ENCODE data around the gene DQX1. TPM values are rescaled to one million over a fixed set of nuclear protein-coding genes. Genes with fewer than 3 reads are reported as not detected.

DQX1 gene
- total and polyA plus RNA-seq, 2 of the 4 experiments (the other 2 are of a cell fraction) = 0.07 TPM; not detected in 1

- peak within 1 kb of the TSS; percentile 97 for H3K14ac ChIP-seq (replicated peaks; ENCODE audit: low read depth, low read length)
- in situ Hi-C loops (cut with MboI; ENCODE audit: low sequenced_read_pairs) = no loop called here
- ATAC-seq (ENCODE audit: low read depth) = peak; percentile 93
These were observed 3.6 kb upstream of the DQX1 start, which contains the start of the genes AUP1 and HTRA2 for GRCh38 chr2:74529357-74530238. TSS of gene AUP1 (minus strand) at chr2:74529706. CDS start at chr2:74529629, 77 bp downstream. TSS of gene HTRA2 (plus strand) at chr2:74529933. CDS start at chr2:74530007, 74 bp downstream.

More at GRCh38 chr2:74529357-74530238, 3.6 kb upstream of the DQX1 start, which contains the start of the genes AUP1 and HTRA2:
- H3K4me1 ChIP-seq (ENCODE audit: control insufficient read depth, insufficient read depth, low read length) = peaks cover 12% of the 10 kb centered on the region
- peak within 1 kb of the TSS; percentile 10; the same call in 1 of the 3 replicates for H2BK15ac ChIP-seq (ENCODE audit: low read depth, low read length)
- 0% methylated on average over 42 of the region's 87 CpGs; no CpG with 5 or more reads in 1 of the 2 experiments for WGBS, 2 experiments (ENCODE audit: extremely low coverage in 2 of 2, insufficient read length in 1 of 2)
- peak within 1 kb of the TSS; percentile 93 for H3K4me3 ChIP-seq (ENCODE audit: insufficient read depth, low read depth, low read length)
- H2BK20ac ChIP-seq (ENCODE audit: low read depth, low read length) = no peak within 1 kb of the TSS; the same call in 1 of the 2 replicates
- peaks cover 19% of the 10 kb centered on the region for H3K9me1 ChIP-seq (ENCODE audit: insufficient read depth, low read length)
- H2AFZ ChIP-seq (replicated peaks; ENCODE audit: low read length, poor library complexity) = peak within 1 kb of the TSS; percentile 99
- H3K9me3 ChIP-seq (ENCODE audit: control insufficient read depth, insufficient read depth, low read length) = no peaks in the 10 kb centered on the region
- CTCF ChIA-PET = interaction anchor here (0.6 kb wide), 1 partner anchor 55 kb away, joined by 4 read pairs; no protein-coding TSS in a partner anchor
- H2BK120ac ChIP-seq (ENCODE audit: low read depth, low read length) = peak within 1 kb of the TSS; percentile 77
- peak within 1 kb of the TSS; percentile 96 for H2AK5ac ChIP-seq (ENCODE audit: low read depth, low read length)
- H3K36me3 ChIP-seq (ENCODE audit: control insufficient read depth, insufficient read depth, low read length) = peaks cover 44% of the 10 kb centered on the region
- peak within 1 kb of the TSS; percentile 95 for H3K4me2 ChIP-seq (ENCODE audit: low read depth, low read length)
- peak within 1 kb of the TSS; percentile 9 for H3K18ac ChIP-seq (ENCODE audit: low read depth, low read length)
- no TSS peak for BruUV-seq (replicated peaks)
- intact Hi-C loops (cut with micrococcal nuclease) = loop anchor here (1.0 to 2.0 kb wide), 3 partner anchors 46 to 58 kb away; partner anchors contain the start of gene TTC31
- H3K56ac ChIP-seq (ENCODE audit: extremely low read depth, insufficient read depth, low read length) = peak within 1 kb of the TSS; percentile 92
- no peaks in the 10 kb centered on the region for H3K27me3 ChIP-seq (ENCODE audit: control insufficient read depth, insufficient read depth, low read length)
- POLR2A ChIA-PET (ENCODE audit: unreplicated experiment) = interaction anchor here (0.5 to 0.6 kb wide), 2 partner anchors 56 to 121 kb away, joined by 4 read pairs; no protein-coding TSS in a partner anchor
- H3K4ac ChIP-seq (ENCODE audit: low read depth, low read length) = peak within 1 kb of the TSS; percentile 90
- peak within 1 kb of the TSS; percentile 93 for H3K9ac ChIP-seq (ENCODE audit: low read depth, low read length)
- peak within 1 kb of the TSS; percentile 55 for H4K5ac ChIP-seq (ENCODE audit: low read depth, low read length)
- dilution Hi-C loops (cut with HindIII; ENCODE audit: low sequenced_read_pairs, unreplicated experiment) = no loop called here
- peak within 1 kb of the TSS; percentile 85 for H3K27ac ChIP-seq (ENCODE audit: insufficient read depth, low read length)
- peak within 1 kb of the TSS; percentile 79 for H4K91ac ChIP-seq (ENCODE audit: insufficient read depth, low read depth, low read length)
- H2BK5ac ChIP-seq (ENCODE audit: low read depth, low read length, poor library complexity, severe bottlenecking) = peak within 1 kb of the TSS; percentile 88
- peak within 1 kb of the TSS; percentile 92 for H3K23ac ChIP-seq (ENCODE audit: low read depth, low read length)
- TF ChIP-seq MAZ (IDR thresholded peaks at IDR 0.05; ENCODE audit: borderline replicate concordance, low read depth, low read length) (peak; percentile 67; the same call in 1 of the 2 replicates), RAD21 (IDR thresholded peaks at IDR 0.05; ENCODE audit: low read length) (peak; percentile 6), BHLHE40 (IDR thresholded peaks at IDR 0.05; ENCODE audit: low read depth, low read length) (0 out of 2 replicates have a peak, but pooled peaks have one; percentile 13), MXI1 (IDR thresholded peaks at IDR 0.05; ENCODE audit: borderline replicate concordance, low read depth, low read length) (peak; percentile 93), POLR2A (IDR thresholded peaks at IDR 0.05; ENCODE audit: low read depth, low read length) (peak; percentile 93), USF2 (IDR thresholded peaks at IDR 0.05; ENCODE audit: low read depth, low read length) (no peak), SMC3 (IDR thresholded peaks at IDR 0.05; ENCODE audit: low read depth, low read length) (no peak)
- peaks cover 32 to 57% of the 10 kb centered on the region in 2 experiments for H3K79me1 ChIP-seq (ENCODE audit: low read depth in 1 of 2, low read length in 2 of 2)
- H4K20me1 ChIP-seq (ENCODE audit: insufficient read depth, low read length) = peaks cover 13% of the 10 kb centered on the region
- peak within 1 kb of the TSS; percentile 78 to 95 for H4K8ac ChIP-seq (ENCODE audit: low read depth in 2 of 2, low read length in 2 of 2)
- DNase-seq = peak; percentile 99
- peak within 1 kb of the TSS; percentile 100 for H2AK9ac ChIP-seq (replicated peaks; ENCODE audit: low read depth, low read length, poor library complexity)

Data from IMR-90 (cell line).